Esophagus muscularis mucosa (tissue), 4 donors: ENCODE measurements around the gene PEX16. TPM values are rescaled to one million over a fixed set of nuclear protein-coding genes. Genes with fewer than 3 reads are reported as not detected.

ENCODE experiments used
- DNase-seq: peaks from one replicate; pipeline ENCODE4 v3.0.0-alpha.2; 2017; ENCODE audit errors: extremely low spot score
- H3K27ac ChIP-seq, 4 donors: fragments of 200-600 bp; sonication (generic); replicated peaks in 1 of 4; 1 replicate in 3 of 4; 2 replicates in 1 of 4; pipeline ENCODE4 v1.5.1; 2016 to 2019; ENCODE audit warnings: mild to moderate bottlenecking in 1 of 4
- H3K27me3 ChIP-seq, 4 donors: fragments of 200-600 bp; sonication (generic); one replicate each; pipeline versions ENCODE4 v1.5.1 to v1.6.0; 2016 to 2019
- H3K36me3 ChIP-seq, 4 donors: fragments of 200-600 bp; sonication (generic); one replicate each; pipeline ENCODE4 v1.5.1; 2016 to 2019
- H3K4me1 ChIP-seq, 4 donors: fragments of 200-600 bp; sonication (generic); one replicate each; pipeline ENCODE4 v1.5.1; 2016 to 2019
- H3K4me3 ChIP-seq, 4 donors: fragments of 200-600 bp; sonication (generic); 1 replicate in 2 of 4; 2 replicates in 2 of 4; pipeline ENCODE4 v1.5.1; 2016 to 2019; ENCODE audit warnings: mild to moderate bottlenecking in 4 of 4, moderate library complexity in 1 of 4
- H3K9me3 ChIP-seq, 4 donors: fragments of 200-600 bp; sonication (generic); 1 replicate in 3 of 4; 2 replicates in 1 of 4; pipeline ENCODE4 v1.5.1; 2016 to 2019
- CTCF ChIP-seq, 3 experiments: fragments of 200-600 bp in 2 of 3; fragments of 450-650 bp in 1 of 3; sonication (generic) in 2 of 3; IDR thresholded peaks; one replicate each; pipeline ENCODE4 v1.5.1; 2017 to 2019; ENCODE audit warnings: antibody characterized with exemption in 3 of 3, mild to moderate bottlenecking in 2 of 3, moderate library complexity in 1 of 3
- EP300 ChIP-seq: sonication (generic); formaldehyde crosslinking; IDR thresholded peaks from one replicate; pipeline ENCODE4 v1.6.1; 2017; ENCODE audit warnings: antibody characterized with exemption
- POLR2A ChIP-seq: fragments of 450-650 bp; IDR thresholded peaks from one replicate; pipeline ENCODE4 v1.6.1; 2017; ENCODE audit warnings: antibody characterized with exemption, moderate library complexity, mild to moderate bottlenecking, low read depth
- POLR2AphosphoS5 ChIP-seq, 2 donors: sonication (generic); formaldehyde crosslinking; IDR thresholded peaks; one replicate each; pipeline ENCODE4 v1.6.1; 2017; ENCODE audit warnings: antibody characterized with exemption in 2 of 2
- WGBS: methylation state at CpG from one replicate; pipeline ENCODE4 v1.1.5; 2018; 5-methylcytosine and 5-hydroxymethylcytosine counted together
- intact Hi-C: fragments of 100-400 bp; cut with DNase I; formaldehyde crosslinking; loops from one replicate; pipeline ENCODE4 v1.15.1; 2023
- total RNA-seq, 4 donors: library from RNA; depleted of rRNA; stranded (reverse); fragments of >200 nt; gene quantifications; one replicate each; pipeline versions ENCODE4 v1.1.0 to v1.2.1, GENCODE V29; 2016

The PEX16 gene
- 10 to 100 TPM; 15.4 to 32.2 (median 23.2) TPM for total RNA-seq

GRCh38 chr11:45917623-45918330 is at the start of gene PEX16:
PEX16 (minus strand) TSS chr11:45917877; CDS start chr11:45917811, 66 bp downstream.
- Histone ChIP-seq H3K4me3 (peak within 1 kb of the TSS; percentile 70 to 98 (median 78)), H3K9me3 (no peaks in the 10 kb centered on the region), H3K36me3 (peaks cover 25 to 36% (median 34%) of the 10 kb centered on the region in 4 donors), H3K4me1 (peaks cover 24 to 46% (median 41%) of the 10 kb centered on the region in 4 donors), H3K27ac (peak within 1 kb of the TSS; percentile 81 to 96 (median 92)), H3K27me3 (peaks cover 0 to 20% (median 10%) of the 10 kb centered on the region in 4 donors)
- 0% methylated on average over 16 of the region's 45 CpGs for WGBS
- intact Hi-C loops: no loop called here
- peak; percentile 99 for DNase-seq
- peak; percentile 95 to 98 for TF ChIP-seq POLR2AphosphoS5 (IDR thresholded peaks at IDR 0.05)
- TF ChIP-seq EP300: no peak
- peak in 1 of 3 experiments; percentile 25 for TF ChIP-seq CTCF (IDR thresholded peaks at IDR 0.05)
- TF ChIP-seq POLR2A: peak; percentile 72

- peak; percentile 88 to 92 (median 88) for TF ChIP-seq CTCF (IDR thresholded peaks at IDR 0.05)
- no peak for TF ChIP-seq EP300
- peak; percentile 21 to 44 for TF ChIP-seq POLR2AphosphoS5 (IDR thresholded peaks at IDR 0.05)
- TF ChIP-seq POLR2A: no peak
- peak overlapping the region in 2 of 4 donors; percentile 1 to 40 for H3K27ac ChIP-seq
- WGBS: 24% methylated on average over 9 of the region's 9 CpGs
- intact Hi-C loops: loop anchor here (1.0 kb wide), 1 partner anchor 41 kb away; no protein-coding TSS in a partner anchor
- H3K4me1 ChIP-seq: peaks cover 0 to 21% (median 2%) of the 10 kb centered on the region in 4 donors
- H3K27me3 ChIP-seq: no peaks in the 10 kb centered on the region
- no peak for DNase-seq
- no peak overlapping the region for H3K4me3 ChIP-seq
- peaks cover 10 to 71% (median 56%) of the 10 kb centered on the region in 4 donors for H3K36me3 ChIP-seq
- H3K9me3 ChIP-seq: no peaks in the 10 kb centered on the region
Observed at GRCh38 chr11:45964911-45965389, 47.3 kb upstream of the PEX16 start.

DNA sequence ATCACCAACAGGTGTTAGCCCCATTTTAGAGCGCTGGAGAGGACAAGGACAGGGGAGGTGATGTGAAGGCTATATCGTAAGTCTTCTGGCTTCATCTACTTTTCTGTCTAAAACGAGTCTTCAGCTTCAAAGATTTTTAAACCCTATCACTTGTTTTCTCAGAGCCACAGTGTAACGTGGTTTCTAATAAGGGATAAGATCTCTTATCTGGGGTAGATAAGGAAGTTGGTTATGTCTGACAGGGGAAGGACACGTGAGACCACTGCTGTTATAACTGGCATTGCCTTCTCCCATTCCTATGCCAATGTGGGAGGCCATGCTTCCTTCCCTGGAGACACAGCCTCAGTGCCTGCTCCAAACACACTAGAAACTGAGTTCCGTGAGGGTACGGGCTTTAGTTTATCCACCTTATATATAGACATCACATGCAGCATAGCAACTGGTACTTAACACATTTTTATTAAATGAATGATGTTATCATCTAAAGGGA is 44.1 kb upstream of the PEX16 start:
- TF ChIP-seq EP300: no peak
- TF ChIP-seq POLR2AphosphoS5 (IDR thresholded peaks at IDR 0.05): no peak
- no peak for TF ChIP-seq POLR2A
- no peak for TF ChIP-seq CTCF (IDR thresholded peaks at IDR 0.05)
- H3K9me3 ChIP-seq: no peaks in the 10 kb centered on the region
- no peak overlapping the region for H3K27ac ChIP-seq
- no peak overlapping the region for H3K4me3 ChIP-seq
- H3K36me3 ChIP-seq: peaks cover 4 to 41% (median 27%) of the 10 kb centered on the region in 4 donors
- H3K4me1 ChIP-seq: peaks cover 0 to 10% (median 2%) of the 10 kb centered on the region in 4 donors
- H3K27me3 ChIP-seq: no peaks in the 10 kb centered on the region
- intact Hi-C loops: no loop called here
- no peak for DNase-seq
- 78% methylated on average over 7 of the region's 7 CpGs for WGBS

GRCh38 chr11:45960387-45961095 is 42.9 kb upstream of the PEX16 start:
- peaks cover 4 to 31% (median 19%) of the 10 kb centered on the region in 4 donors for H3K36me3 ChIP-seq
- H3K27ac ChIP-seq: no peak overlapping the region
- H3K27me3 ChIP-seq: no peaks in the 10 kb centered on the region
- intact Hi-C loops: no loop called here
- H3K9me3 ChIP-seq: no peaks in the 10 kb centered on the region
- H3K4me3 ChIP-seq: no peak overlapping the region
- 70% methylated on average over 4 of the region's 4 CpGs for WGBS
- peaks cover 0 to 10% (median 2%) of the 10 kb centered on the region in 4 donors for H3K4me1 ChIP-seq
- TF ChIP-seq POLR2AphosphoS5 (IDR thresholded peaks at IDR 0.05): peak in 1 of 2 donors; percentile 26
- no peak for TF ChIP-seq EP300
- no peak for TF ChIP-seq POLR2A
- no peak for TF ChIP-seq CTCF (IDR thresholded peaks at IDR 0.05)
- DNase-seq: no peak
